Natural killer cell (primary cell): ENCODE data around the gene SYNC. TPM values are rescaled to one million over a fixed set of nuclear protein-coding genes. Genes with fewer than 3 reads are reported as not detected.
"Not testable (repeated sequence)": the region's sequence is repeated elsewhere in the genome, so short reads cannot be mapped to it uniquely, and the experiment has no call there.

ENCODE experiments used
- ATAC-seq, 3 donors: fragments of 150-1000 bp in 2 of 3; fragments of 200-7000 bp in 1 of 3; cut with Tn5 transposase; 1 replicate in 1 of 3; 2 replicates in 2 of 3; pipeline ENCODE4 v1.10.0; 2021; ENCODE audit warnings: mild to moderate bottlenecking in 2 of 3, moderate library complexity in 2 of 3
- DNase-seq, 2 donors: peaks; one replicate each; pipeline versions ENCODE4 v3.0.0 to v3.0.0-alpha.2; 2013 to 2021; ENCODE audit warnings: mixed read lengths in 1 of 2
- H3K27ac ChIP-seq: one replicate; pipeline ENCODE4 v1.5.1; 2013; ENCODE audit warnings: mild to moderate bottlenecking, low read length
- H3K27me3 ChIP-seq: one replicate; pipeline ENCODE4 v1.6.1; 2013; ENCODE audit warnings: low read length; ENCODE audit not compliant: control insufficient read depth, insufficient read depth
- H3K36me3 ChIP-seq: one replicate; pipeline ENCODE4 v1.6.1; 2013; ENCODE audit warnings: low read length; ENCODE audit not compliant: control insufficient read depth, insufficient read depth
- H3K4me1 ChIP-seq: one replicate; pipeline ENCODE4 v1.6.1; 2013; ENCODE audit warnings: low read length; ENCODE audit not compliant: control insufficient read depth, insufficient read depth
- H3K4me3 ChIP-seq: one replicate; pipeline ENCODE4 v1.5.1; 2013; ENCODE audit warnings: low read length
- H3K9me3 ChIP-seq: one replicate; pipeline ENCODE4 v1.6.1; 2013; ENCODE audit warnings: low read length; ENCODE audit not compliant: control insufficient read depth, insufficient read depth
- H3K27ac Mint-ChIP-seq, 2 donors: one replicate each; pipeline ENCODE4 v1.8.0; 2022; ENCODE audit warnings: mild to moderate bottlenecking in 2 of 2, mixed read lengths in 2 of 2, moderate library complexity in 1 of 2
- H3K27me3 Mint-ChIP-seq, 2 donors: one replicate each; pipeline ENCODE4 v1.8.0; 2022; ENCODE audit warnings: low read depth in 2 of 2, mixed read lengths in 2 of 2
- H3K36me3 Mint-ChIP-seq: one replicate; pipeline ENCODE4 v1.8.0; 2022; ENCODE audit warnings: mixed read lengths
- H3K4me1 Mint-ChIP-seq, 2 donors: one replicate each; pipeline ENCODE4 v1.8.0; 2022; ENCODE audit warnings: mixed read lengths in 2 of 2
- H3K4me3 Mint-ChIP-seq: one replicate; pipeline ENCODE4 v1.8.0; 2022; ENCODE audit warnings: mild to moderate bottlenecking, moderate library complexity, mixed read lengths
- H3K9me3 Mint-ChIP-seq, 2 donors: one replicate each; pipeline ENCODE4 v1.8.0; 2022; ENCODE audit warnings: mixed read lengths in 2 of 2
- CTCF ChIP-seq: fragments of 200-600 bp; IDR thresholded peaks from one replicate; pipeline ENCODE4 v1.8.0; 2022; ENCODE audit warnings: antibody characterized with exemption
- WGBS: methylation state at CpG from one replicate; pipeline ENCODE4 v1.1.7; 2013; ENCODE audit warnings: missing lambda C conversion rate; ENCODE audit not compliant: insufficient coverage; 5-methylcytosine and 5-hydroxymethylcytosine counted together
- intact Hi-C: fragments of 100-400 bp; cut with micrococcal nuclease; formaldehyde crosslinking; loops from one replicate; pipeline ENCODE4 v1.14.2; 2022
- total RNA-seq, 4 donors: library from RNA; stranded (reverse); fragments of 120-200 nt in 1 of 4; gene quantifications; one replicate each; pipeline versions ENCODE4 v1.2.3 to v1.2.4, GENCODE V29; 2013 to 2022

SYNC gene
- total RNA-seq, 3 donors from 2014 or later (not counting 1 experiment from before 2014, with no cell fraction given): not detected

- no peaks in the 10 kb centered on the region for H3K27me3 Mint-ChIP-seq
- TF ChIP-seq CTCF: no peak
- ATAC-seq (no peak), DNase-seq (no peak)
- peaks cover 0 to 22% of the 10 kb centered on the region in 2 donors for H3K4me1 Mint-ChIP-seq
- no peak overlapping the region for H3K4me3 Mint-ChIP-seq
- intact Hi-C loops: no loop called here
- peaks cover 21% of the 10 kb centered on the region for H3K36me3 ChIP-seq
- H3K9me3 Mint-ChIP-seq: no peaks in the 10 kb centered on the region
- H3K27ac ChIP-seq: no peak overlapping the region
- no peaks in the 10 kb centered on the region for H3K9me3 ChIP-seq
- H3K36me3 Mint-ChIP-seq: peaks cover 10% of the 10 kb centered on the region
- H3K4me3 ChIP-seq: no peak overlapping the region
- H3K27ac Mint-ChIP-seq: peak overlapping the region in 1 of 2 donors; percentile 48
- no peaks in the 10 kb centered on the region for H3K4me1 ChIP-seq
- H3K27me3 ChIP-seq: no peaks in the 10 kb centered on the region
- 97% methylated on average over 6 of the region's 8 CpGs for WGBS
Observed at GRCh38 chr1:32635508-32636277, 66.9 kb downstream of the SYNC start.

GRCh38 chr1:32632829-32633228 lies 69.7 kb downstream of the SYNC start:
- no peak overlapping the region for H3K27ac ChIP-seq
- H3K9me3 ChIP-seq: no peaks in the 10 kb centered on the region
- TF ChIP-seq CTCF: no peak
- H3K27me3 ChIP-seq: no peaks in the 10 kb centered on the region
- 95% methylated on average over 2 of the region's 2 CpGs for WGBS
- H3K4me1 ChIP-seq: peaks cover 12% of the 10 kb centered on the region
- peaks cover 21% of the 10 kb centered on the region for H3K36me3 ChIP-seq
- Mint-ChIP-seq H3K27ac (peak overlapping the region; percentile 45), H3K9me3 (no peaks in the 10 kb centered on the region), H3K4me3 (no peak overlapping the region), H3K36me3 (peaks cover 10% of the 10 kb centered on the region), H3K4me1 (peaks cover 2 to 26% of the 10 kb centered on the region in 2 donors), H3K27me3 (no peaks in the 10 kb centered on the region)
- H3K4me3 ChIP-seq: no peak overlapping the region
- ATAC-seq: no peak
- no peak for DNase-seq
- intact Hi-C loops: no loop called here

- H3K36me3 Mint-ChIP-seq, ATAC-seq, H3K27ac ChIP-seq, H3K4me3 ChIP-seq, H3K9me3 ChIP-seq, intact Hi-C loops, H3K27me3 ChIP-seq, H3K4me3 Mint-ChIP-seq, H3K27ac Mint-ChIP-seq, H3K27me3 Mint-ChIP-seq, H3K9me3 Mint-ChIP-seq, DNase-seq: not testable (repeated sequence)
- Histone ChIP-seq H3K36me3 (peaks cover 21% of the 10 kb centered on the region), H3K4me1 (peaks cover 20% of the 10 kb centered on the region)
- peaks cover 13 to 16% of the 10 kb centered on the region in 2 donors for H3K4me1 Mint-ChIP-seq
- WGBS: over 99% methylated on average over 4 of the region's 4 CpGs
Observed at GRCh38 chr1:32630173-32630572, 72.4 kb downstream of the SYNC start.

Other genes with a start within 250 kb of the SYNC start
- gene ZBTB8B, start 237.7 kb downstream of the SYNC start, total RNA-seq: not detected
- gene ZBTB8A, start 163.3 kb downstream of the SYNC start, total RNA-seq: under 1 TPM; 0.16 to 0.50 (median 0.33) TPM
- 10 to 100 TPM; 46.1 to 62.2 (median 55.6) TPM for gene ZBTB8OS, start 52.2 kb downstream of the SYNC start, total RNA-seq
- 100 to 1,000 TPM; 199 to 241 (median 224) TPM for gene RBBP4, start 51.6 kb downstream of the SYNC start, total RNA-seq
- gene YARS1, start 114.6 kb upstream of the SYNC start, total RNA-seq: 100 to 1,000 TPM; 163 to 223 (median 197) TPM
- gene S100PBP, start 114.9 kb upstream of the SYNC start, total RNA-seq: 100 to 1,000 TPM in 1 of 3 donors, 10 to 100 TPM in 2; 84.5 to 114 (median 85.5) TPM
- under 1 TPM in 1 of 3 donors, not detected in 2; 0.36 TPM for gene FNDC5, start 168.1 kb upstream of the SYNC start, total RNA-seq
- gene HPCA, start 183.7 kb upstream of the SYNC start, total RNA-seq: under 1 TPM in 1 of 3 donors, not detected in 2; 0.59 TPM
- gene TMEM54, start 198.6 kb upstream of the SYNC start, total RNA-seq: not detected